CD4-positive, alpha-beta T cell (primary cell): ENCODE data around the gene TREH. TPM values are rescaled to one million over a fixed set of nuclear protein-coding genes. Genes with fewer than 3 reads are reported as not detected.

Source experiments
- ATAC-seq: fragments of 200-7000 bp; cut with Tn5 transposase; one replicate; pipeline ENCODE4 v1.10.0; 2022; ENCODE audit warnings: mild to moderate bottlenecking; ENCODE audit not compliant: poor library complexity
- CTCF ChIA-PET: fragments of 350-600 bp; sonication (Branson Sonifier 250); formaldehyde crosslinking; loops from one replicate; lab custom pipeline; 2021; ENCODE audit warnings: antibody characterized with exemption, inconsistent platforms; lab: Charles Lee
- POLR2A ChIA-PET: fragments of 350-600 bp; sonication (Branson Sonifier 250); formaldehyde crosslinking; loops from one replicate; lab custom pipeline; 2021; ENCODE audit warnings: antibody characterized with exemption, inconsistent platforms; lab: Charles Lee
- DNase-seq, 14 experiments: peaks; one replicate each; pipeline ENCODE4 v3.0.0-alpha.2; 2013 to 2020; ENCODE audit warnings: mixed read lengths in 2 of 14
- H3K27ac ChIP-seq, 2 donors: one replicate each; pipeline versions ENCODE4 v1.5.1 to v1.7.0; 2013; ENCODE audit warnings: low read length in 2 of 2, low read depth in 1 of 2, mild to moderate bottlenecking in 1 of 2
- H3K27me3 ChIP-seq, 2 experiments: 1 replicate in 1 of 2; 2 replicates in 1 of 2; pipeline versions ENCODE4 v1.6.1 to v1.7.0; 2013; ENCODE audit warnings: low read length in 2 of 2, control low read depth in 1 of 2, mild to moderate bottlenecking in 1 of 2, moderate library complexity in 1 of 2; ENCODE audit not compliant: insufficient read depth in 2 of 2, control insufficient read depth in 1 of 2
- H3K36me3 ChIP-seq: one replicate; pipeline ENCODE4 v1.6.1; 2013; ENCODE audit warnings: low read length, control low read depth; ENCODE audit not compliant: insufficient read depth
- H3K4me1 ChIP-seq: one replicate; pipeline ENCODE4 v1.6.1; 2013; ENCODE audit warnings: low read length, control low read depth; ENCODE audit not compliant: insufficient read depth
- H3K4me3 ChIP-seq: one replicate; pipeline ENCODE4 v1.5.1; 2013; ENCODE audit warnings: mild to moderate bottlenecking, low read length, moderate library complexity
- H3K9me3 ChIP-seq, 2 experiments: 1 replicate in 1 of 2; 2 replicates in 1 of 2; pipeline versions ENCODE4 v1.6.1 to v1.7.0; 2013; ENCODE audit warnings: low read length in 2 of 2, mild to moderate bottlenecking in 2 of 2, control low read depth in 1 of 2, moderate library complexity in 1 of 2; ENCODE audit not compliant: control insufficient read depth in 1 of 2, insufficient read depth in 1 of 2
- H3K27ac Mint-ChIP-seq: one replicate; pipeline ENCODE4 v1.8.0; 2020; ENCODE audit warnings: mixed read lengths
- H3K27me3 Mint-ChIP-seq: one replicate; pipeline ENCODE4 v1.8.0; 2021; ENCODE audit warnings: mixed read lengths
- H3K36me3 Mint-ChIP-seq: one replicate; pipeline ENCODE4 v1.8.0; 2021; ENCODE audit warnings: low read depth, mixed read lengths
- H3K4me1 Mint-ChIP-seq: one replicate; pipeline ENCODE4 v1.8.0; 2021; ENCODE audit warnings: low read depth, mixed read lengths
- H3K4me3 Mint-ChIP-seq: one replicate; pipeline ENCODE4 v1.8.0; 2020; ENCODE audit warnings: mild to moderate bottlenecking, mixed read lengths
- H3K9me3 Mint-ChIP-seq: one replicate; pipeline ENCODE4 v1.8.0; 2020; ENCODE audit warnings: mixed read lengths
- CTCF ChIP-seq: fragments of 200-600 bp; IDR thresholded peaks from one replicate; pipeline ENCODE4 v1.8.0; 2022; ENCODE audit warnings: antibody characterized with exemption, mild to moderate bottlenecking
- intact Hi-C, 2 experiments: fragments of 100-400 bp; cut with DNase I in 1 of 2; cut with micrococcal nuclease in 1 of 2; formaldehyde crosslinking; loops; one replicate each; pipeline versions ENCODE4 v1.15.1 to v1.9.0; 2023 to 2025; cut with DNase I, micrococcal nuclease
- total RNA-seq, 174 experiments: library from RNA in 2 of 174; stranded (reverse) in 2 of 174; gene quantifications; one replicate each; pipeline ENCODE4 v1.2.3 and lab custom pipeline; 2021 to 2026

Gene TREH
- total RNA-seq, 2 experiments from 2014 or later = not detected

GRCh38 chr11:118633319-118633690, 46.1 kb downstream of the TREH start:
- no peak overlapping the region for H3K27ac Mint-ChIP-seq
- H3K9me3 Mint-ChIP-seq = no peaks in the 10 kb centered on the region
- Histone ChIP-seq H3K36me3 (no peaks in the 10 kb centered on the region), H3K9me3 (no peaks in the 10 kb centered on the region), H3K27me3 (no peaks in the 10 kb centered on the region), H3K27ac (no peak overlapping the region), H3K4me3 (no peak overlapping the region), H3K4me1 (peaks cover 4% of the 10 kb centered on the region)
- POLR2A ChIA-PET = no interaction called here
- intact Hi-C loops = no loop called here
- H3K27me3 Mint-ChIP-seq = no peaks in the 10 kb centered on the region
- no peak for DNase-seq
- no peaks in the 10 kb centered on the region for H3K4me1 Mint-ChIP-seq
- no peak overlapping the region for H3K4me3 Mint-ChIP-seq
- TF ChIP-seq CTCF = no peak
- no peaks in the 10 kb centered on the region for H3K36me3 Mint-ChIP-seq
- CTCF ChIA-PET = no interaction called here
- ATAC-seq = no peak

DNA sequence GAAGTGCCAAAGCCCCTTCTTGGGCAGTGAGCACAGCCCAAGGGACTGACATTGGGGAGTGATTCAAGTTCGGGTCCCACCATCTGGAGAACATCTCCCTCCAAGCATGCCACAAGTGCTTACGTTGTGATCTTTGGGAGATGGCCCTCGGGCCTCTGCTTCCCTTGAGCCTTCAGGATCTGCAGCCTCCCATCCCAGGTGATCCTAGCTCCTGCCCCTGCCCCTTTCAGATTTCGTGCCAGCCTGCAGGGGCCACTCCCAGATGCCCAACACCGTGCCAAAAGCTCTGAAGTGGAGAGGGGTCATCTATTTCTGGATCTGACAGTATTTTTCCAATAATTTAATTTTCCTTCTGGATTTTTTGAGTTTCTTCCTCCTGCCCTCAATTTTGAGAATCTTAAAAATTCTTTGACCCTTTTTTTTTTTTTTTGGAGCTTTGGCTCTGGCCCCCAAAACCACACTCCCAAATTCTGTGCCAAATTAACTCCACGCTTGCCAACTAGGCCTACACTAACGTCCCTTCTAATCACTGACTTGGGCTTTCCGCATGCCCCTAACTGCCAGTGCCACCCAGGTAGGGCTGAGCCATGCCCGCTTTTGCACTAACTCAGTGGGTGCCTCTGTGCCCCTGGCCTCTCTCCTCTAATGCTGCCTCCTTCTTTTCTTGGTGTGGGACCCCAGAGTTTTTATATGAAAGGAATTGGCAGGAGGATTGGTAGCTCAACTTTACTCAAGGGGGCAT, 46.7 kb downstream of the TREH start:
- Histone ChIP-seq H3K4me1 (peaks cover 4% of the 10 kb centered on the region), H3K27me3 (no peaks in the 10 kb centered on the region), H3K9me3 (no peaks in the 10 kb centered on the region), H3K27ac (no peak overlapping the region), H3K36me3 (no peaks in the 10 kb centered on the region), H3K4me3 (no peak overlapping the region)
- DNase-seq (no peak), ATAC-seq (no peak)
- H3K36me3 Mint-ChIP-seq = no peaks in the 10 kb centered on the region
- H3K9me3 Mint-ChIP-seq = no peaks in the 10 kb centered on the region
- CTCF ChIA-PET = no interaction called here
- no peak overlapping the region for H3K4me3 Mint-ChIP-seq
- intact Hi-C loops = no loop called here
- POLR2A ChIA-PET = no interaction called here
- H3K27ac Mint-ChIP-seq = no peak overlapping the region
- H3K27me3 Mint-ChIP-seq = no peaks in the 10 kb centered on the region
- TF ChIP-seq CTCF = no peak
- H3K4me1 Mint-ChIP-seq = no peaks in the 10 kb centered on the region

DNA sequence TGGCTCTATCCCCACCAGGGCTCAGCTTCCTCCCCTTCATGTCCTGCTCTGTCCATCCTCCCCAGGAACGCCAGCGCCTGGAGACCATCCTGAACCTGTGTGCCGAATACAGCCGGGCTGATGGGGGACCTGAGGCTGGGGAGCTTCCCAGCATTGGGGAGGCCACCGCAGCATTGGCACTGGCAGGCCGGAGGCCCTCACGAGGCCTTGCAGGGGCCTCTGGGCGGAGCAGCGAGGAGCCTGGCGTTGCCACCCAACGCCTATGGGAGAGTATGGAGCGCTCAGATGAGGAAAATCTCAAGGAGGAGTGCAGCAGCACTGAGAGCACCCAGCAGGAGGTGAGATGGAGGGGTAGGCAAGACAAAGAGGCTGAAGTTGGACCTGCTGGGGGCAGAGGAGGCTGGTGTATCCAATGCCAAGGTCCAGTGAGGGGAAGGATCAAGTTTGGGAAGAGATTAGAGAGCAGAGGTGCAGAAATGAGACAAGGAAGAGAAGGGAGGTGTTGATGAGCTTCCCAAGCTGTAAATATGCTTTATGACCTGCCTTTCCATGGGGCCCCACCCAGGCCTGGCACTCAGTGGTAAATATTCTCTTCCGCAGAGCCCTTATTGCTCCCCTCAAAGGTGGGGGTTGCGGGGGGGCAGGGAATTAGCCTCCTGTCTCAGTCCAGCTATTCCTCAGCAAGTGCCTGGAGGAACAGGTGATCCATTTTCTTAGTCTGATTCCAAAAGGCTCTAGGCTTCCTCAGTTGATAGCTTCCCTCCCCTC, 48.1 kb downstream of the TREH start:
- ATAC-seq = no peak

More for the DNA sequence above, 48.1 kb downstream of the TREH start:
- no peak for DNase-seq
- CTCF ChIA-PET = no interaction called here
- Histone ChIP-seq H3K4me1 (peaks cover 4% of the 10 kb centered on the region), H3K27me3 (no peaks in the 10 kb centered on the region), H3K27ac (no peak overlapping the region), H3K4me3 (no peak overlapping the region), H3K9me3 (no peaks in the 10 kb centered on the region), H3K36me3 (no peaks in the 10 kb centered on the region)
- POLR2A ChIA-PET = no interaction called here
- Mint-ChIP-seq H3K27me3 (no peaks in the 10 kb centered on the region), H3K4me3 (no peak overlapping the region), H3K4me1 (no peaks in the 10 kb centered on the region), H3K27ac (no peak overlapping the region), H3K9me3 (no peaks in the 10 kb centered on the region), H3K36me3 (no peaks in the 10 kb centered on the region)
- intact Hi-C loops = no loop called here
- no peak for TF ChIP-seq CTCF
